Measurements from ENCODE around the gene FAR1.
A peak's percentile ranks its signal among the peaks of the same experiment; 100 is the strongest.
"Not testable (repeated sequence)": the region's sequence is repeated elsewhere in the genome, so short reads cannot be mapped to it uniquely, and the experiment has no call there.

FAR1 gene

DNA sequence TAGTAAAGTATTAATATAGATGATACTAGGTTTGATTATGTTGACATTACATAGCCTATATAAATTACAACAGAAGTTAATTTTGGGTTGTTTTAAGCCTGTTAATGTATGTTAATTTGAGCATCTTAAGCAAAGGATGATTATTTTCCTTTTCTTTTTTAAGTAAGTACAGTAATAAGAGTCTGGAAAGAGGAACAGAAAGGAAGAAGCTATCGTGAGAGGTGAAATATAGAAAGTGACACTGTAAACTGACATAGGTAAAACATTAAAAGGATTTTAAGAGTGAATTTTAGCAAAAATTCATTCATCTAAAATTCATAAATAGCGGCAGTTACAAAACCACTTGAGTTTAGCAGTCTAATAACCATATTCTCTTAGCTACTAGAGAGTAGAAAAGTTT, 45.5 kb downstream of the FAR1 start:
- no peak for DNase-seq

DNA sequence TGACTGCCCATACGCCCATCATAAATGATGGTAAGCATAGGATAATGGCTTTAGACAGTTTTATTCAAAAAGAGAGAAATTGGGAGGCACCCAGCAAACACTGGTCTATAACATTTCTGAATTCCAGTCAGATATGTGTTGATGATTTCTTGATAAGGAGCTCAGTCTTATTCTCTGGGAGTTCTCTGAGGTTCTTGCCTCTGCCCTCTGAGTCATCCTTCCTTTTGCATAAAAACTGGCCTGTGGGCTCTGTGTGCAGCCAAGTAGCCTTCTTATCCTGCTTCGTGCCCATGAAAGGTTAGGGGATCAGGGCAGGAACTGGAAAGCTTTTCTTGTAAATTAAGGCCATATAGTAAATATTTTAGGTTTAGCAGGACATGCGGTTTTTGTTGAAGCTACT, 48.9 kb downstream of the FAR1 start:
- no peak for DNase-seq

DNA sequence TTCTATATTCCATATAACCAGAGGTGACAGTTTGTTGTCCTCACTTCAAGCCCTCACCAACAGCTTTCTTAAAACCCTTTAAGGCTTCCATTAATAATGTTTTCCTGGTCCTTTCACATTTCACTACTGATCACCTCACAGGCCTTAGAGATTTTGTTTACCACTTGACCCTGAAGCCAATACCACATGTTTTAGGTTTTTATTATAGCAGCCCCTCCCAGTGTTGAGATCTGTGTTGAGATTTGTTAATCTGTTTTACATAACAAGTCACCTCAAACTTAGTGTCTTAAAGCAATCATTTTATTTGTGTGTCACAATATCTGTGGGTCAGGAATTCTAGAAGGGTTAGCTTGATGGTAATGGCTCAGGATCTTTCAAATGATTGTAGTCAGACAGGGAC, 49.9 kb downstream of the FAR1 start:
- DNase-seq: no peak

DNA sequence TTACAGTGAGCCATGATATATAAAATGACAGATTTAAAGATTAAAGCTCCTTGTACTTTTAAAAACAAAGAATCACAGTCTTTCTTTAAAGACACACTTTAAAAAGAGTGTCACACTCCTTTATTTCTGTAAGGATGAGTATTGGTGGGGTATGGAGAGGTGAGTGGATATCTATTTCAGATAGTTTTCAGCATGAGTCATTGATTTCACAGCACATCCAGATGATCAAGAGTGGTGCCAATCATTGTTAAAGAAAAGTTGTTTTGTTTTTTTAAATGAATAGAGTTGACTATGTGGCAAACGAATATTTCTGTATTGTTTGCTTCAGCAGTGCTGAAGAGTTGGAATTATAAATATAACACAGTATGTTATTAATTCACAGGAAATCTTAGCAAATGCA, 52.5 kb downstream of the FAR1 start:
- DNase-seq: no peak

DNA sequence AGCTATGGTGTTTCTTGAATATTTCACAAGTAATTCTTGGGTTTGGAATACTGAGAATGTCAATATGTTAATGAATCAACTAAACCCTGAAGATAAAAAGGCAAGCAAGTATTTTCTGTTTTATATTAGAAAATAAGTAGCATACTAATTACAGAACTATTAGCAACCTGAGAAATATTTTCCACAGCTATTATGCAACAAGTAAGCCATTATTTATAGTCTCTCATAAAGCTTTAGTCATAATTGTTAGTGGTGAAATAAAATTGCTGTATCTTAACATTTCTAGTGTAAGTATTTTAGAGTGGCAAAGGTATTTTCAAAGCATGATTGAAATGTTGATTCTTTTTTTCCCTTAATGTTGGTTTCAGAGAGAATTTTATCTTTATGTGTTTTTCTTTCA, 53.3 kb downstream of the FAR1 start:
- no peak for DNase-seq

DNA sequence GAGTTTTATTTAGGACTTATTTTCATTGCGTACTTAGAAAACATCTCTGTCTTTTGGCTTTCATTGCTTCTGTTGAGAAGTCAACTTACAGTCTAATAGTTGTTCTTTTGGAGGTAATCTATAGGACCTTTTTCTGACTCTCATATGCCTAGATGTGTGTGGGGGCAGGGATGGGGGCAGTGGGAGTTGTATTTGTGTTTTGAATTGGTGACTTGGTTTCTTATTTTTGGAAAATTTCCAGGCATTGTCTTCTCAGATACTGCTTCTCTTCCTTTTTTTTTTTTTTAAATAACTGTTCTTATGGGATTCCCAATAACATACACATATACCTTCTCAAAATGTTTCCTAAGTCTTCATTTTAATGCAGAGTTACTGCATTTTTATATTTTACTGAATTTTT, 58.0 kb downstream of the FAR1 start:
- DNase-seq: no peak

DNA sequence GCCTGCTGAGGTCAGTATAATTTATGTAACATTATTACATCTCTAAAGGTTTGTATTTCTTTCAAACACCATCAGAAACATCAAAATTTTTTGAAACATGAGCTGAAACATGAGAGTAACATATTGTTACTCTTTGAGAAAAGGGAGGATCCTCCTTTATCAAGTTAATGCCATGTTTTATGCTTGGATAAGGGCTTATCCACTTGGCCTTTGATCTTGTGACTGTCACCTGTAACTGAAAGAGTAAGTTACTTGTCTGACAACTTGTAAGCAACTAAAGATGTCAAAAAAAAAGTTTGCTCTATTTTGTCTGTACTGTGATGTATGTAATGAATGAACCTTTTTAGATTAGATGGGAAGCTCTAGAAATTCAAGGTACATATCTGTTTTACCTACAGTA, 59.6 kb downstream of the FAR1 start:
- DNase-seq: no peak

DNA sequence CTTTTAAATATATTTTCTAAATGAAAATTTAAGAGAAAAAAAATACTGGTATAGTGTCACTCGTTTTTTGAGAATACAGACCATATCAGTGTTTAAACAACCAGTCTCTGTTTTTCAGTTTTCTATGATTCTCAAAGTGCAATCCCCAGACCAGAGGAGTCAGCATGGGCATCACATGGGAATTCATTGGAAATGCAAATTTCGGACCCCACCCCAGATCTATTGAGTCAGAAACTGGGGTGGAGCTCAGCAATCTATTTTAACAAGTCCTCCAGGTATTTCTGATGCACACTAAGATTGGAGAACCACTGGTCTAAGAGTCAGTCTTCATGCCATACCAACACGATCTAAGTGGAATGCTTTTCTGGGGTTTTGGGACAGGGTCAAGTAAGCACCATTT, 66.1 kb downstream of the FAR1 start:
- DNase-seq: no peak

DNA sequence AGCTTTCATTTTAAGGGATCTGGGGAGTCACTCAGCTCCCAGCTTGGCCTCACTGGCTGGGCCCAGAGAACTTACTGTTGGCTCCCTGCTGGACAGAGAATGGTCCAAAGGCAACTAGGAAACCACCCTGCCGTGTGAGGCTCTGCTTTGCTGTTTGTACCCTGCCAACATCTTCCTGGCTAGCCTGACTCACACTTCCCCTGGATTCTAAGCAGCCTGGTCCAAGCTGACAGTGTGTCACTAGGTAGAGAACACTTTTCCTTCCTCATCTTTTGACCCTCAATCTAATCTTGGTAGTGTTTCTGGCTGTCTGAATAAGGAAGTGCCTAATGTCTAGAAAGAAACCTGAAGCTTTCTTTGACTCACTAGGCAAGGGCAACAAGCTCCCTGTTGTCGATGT, 76.7 kb downstream of the FAR1 start:
- no peak for DNase-seq

DNA sequence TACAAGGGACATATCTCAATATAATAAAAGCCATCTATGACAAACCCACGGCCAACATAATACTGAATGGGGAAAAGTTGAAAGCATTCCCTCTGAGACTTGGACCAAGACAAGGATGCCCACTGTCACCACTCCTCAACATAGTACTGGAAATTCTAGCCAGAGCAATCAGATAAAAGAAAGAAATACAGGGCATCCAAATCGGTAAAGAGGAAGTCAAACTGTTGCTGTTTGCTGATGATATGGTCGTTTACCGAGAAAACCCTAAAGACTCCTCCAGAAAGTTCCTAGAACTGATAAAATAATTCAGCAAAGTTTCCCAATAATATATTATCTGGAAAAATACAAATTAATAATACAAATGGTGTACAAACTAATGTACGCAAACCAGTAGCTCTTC, 84.8 kb downstream of the FAR1 start:
- not testable (repeated sequence) for DNase-seq

DNA sequence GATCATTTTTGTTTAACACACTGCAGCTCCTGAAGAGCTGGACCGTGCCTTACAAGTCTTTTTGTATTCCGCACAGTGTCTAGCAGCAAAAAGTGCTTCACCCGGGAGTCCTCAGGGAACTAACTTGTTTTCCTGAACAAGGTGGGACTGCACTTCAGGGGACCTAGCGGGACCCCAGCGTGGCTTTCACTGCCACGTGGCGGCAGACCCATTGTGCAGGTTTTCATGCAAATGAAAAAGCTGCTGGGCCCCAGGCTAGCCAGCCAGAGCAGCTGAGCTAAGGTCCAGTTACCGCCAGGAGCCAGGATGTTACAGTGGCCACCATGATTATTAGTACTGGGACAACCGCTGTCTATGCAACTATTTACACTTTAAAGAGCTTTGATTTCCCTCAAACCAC, 90.6 kb downstream of the FAR1 start:
- DNase-seq: no peak

DNA sequence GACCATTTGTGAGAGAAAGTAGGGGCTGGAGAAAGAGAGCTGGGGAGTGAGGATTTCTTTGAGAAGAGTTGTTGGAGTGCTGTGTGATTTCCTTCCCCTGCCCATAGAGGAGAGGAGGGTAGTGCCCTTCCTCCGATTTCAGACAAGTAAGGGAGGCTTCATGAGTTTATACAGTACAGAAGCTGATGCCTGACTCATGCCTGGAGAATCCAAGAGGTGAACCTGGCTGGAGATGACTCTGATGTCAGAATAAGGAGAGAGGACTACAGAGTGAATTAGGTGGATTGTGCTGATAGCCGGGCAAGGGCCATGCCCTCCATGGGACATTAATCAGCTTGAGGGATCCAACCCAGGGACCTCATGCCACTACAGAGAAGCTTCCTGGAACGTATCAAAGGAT, 91.6 kb downstream of the FAR1 start:
- DNase-seq: no peak

DNA sequence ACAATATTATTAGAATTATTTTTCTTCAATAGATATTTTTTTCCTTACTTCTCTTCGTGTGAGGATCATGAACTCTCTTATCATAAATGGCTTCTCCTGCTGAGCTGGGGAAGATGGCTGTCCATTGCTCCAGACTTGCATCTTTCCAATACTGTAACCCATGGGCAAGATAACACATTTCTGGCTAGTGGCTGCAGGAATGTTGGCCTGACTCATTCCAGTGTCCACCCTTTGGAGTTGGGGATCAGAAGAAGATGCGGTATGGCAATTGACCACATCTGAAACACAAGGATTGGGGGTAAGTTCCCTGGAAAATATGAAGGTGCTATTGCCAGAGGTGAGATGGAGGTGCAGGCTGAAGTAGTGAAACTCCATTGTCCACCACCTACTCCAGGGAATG, 92.8 kb downstream of the FAR1 start:
- no peak for DNase-seq

DNA sequence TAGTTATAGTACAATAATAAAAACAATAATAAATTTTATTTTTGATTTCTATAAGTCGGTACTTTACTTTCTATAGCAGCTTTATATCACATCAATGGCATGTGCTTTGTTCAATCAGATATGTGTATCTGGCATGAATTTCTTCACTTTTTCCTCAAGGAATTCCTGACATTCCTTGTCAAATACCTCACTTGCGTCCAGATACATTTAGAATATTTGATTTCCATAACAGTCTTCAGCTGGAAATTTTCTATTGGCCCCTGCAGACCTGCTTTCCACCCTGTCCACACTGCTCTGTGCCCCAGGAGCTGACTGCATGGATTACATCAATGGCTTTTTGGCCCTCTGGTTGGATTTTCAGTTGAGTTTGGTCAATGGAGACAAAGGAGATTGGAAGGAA, 93.2 kb downstream of the FAR1 start:
- no peak for DNase-seq

DNA sequence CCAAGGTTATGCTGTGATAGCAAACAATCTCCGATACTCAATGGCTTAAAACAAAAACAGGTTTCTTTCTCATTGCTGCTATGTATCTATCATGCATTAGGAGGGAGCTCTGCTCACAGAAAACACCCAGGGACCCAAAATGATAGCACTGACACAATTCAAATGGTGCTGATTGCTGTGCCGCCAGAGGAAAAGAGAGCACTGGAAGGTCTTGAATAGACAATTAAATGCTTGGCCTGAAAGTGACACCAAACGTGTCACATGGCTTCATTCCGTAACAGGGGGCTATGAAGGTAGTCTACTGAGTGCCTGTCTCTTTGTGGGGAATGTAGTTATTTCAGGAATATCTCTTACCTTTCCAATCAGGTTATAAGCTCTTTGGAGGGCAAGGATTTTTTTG, 94.2 kb downstream of the FAR1 start:
- DNase-seq: no peak

DNA sequence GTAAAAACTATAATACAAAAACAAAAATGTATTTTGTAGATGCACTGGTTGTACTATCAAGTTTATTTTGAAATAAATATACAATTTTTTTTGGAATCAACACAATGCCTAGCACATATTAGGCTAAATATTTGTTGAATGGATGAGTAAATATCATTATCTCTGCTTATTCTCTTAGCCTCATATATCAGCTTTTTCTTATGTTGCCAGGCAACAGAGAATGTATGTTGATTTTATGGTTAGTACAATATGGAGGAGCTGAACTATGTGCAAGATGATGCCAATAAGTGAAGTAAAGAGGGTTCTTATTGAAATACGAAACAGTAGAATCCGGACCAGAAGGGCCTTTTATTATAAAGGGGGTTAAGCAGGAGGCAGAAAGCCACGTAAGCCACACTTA, 94.9 kb downstream of the FAR1 start:
- no peak for DNase-seq

DNA sequence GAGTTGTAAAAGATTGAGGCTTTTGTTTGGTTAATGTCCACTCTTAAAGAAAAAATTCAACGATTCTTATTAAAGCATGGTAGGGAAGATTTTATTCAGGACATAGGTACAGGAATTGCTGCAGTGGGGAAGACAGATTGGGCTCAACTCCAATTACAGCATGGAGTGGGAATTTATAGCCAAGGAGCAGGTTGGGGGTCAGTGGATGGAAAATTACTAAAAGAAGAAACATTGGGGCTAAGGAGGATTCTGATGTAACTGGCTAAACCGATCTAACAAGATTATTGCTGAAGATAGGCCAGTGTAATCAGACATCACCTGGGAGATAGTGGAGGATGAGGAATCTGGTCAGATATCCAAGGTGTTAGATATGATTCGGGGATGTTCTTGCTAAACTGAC, 97.4 kb downstream of the FAR1 start:
- DNase-seq: no peak

DNA sequence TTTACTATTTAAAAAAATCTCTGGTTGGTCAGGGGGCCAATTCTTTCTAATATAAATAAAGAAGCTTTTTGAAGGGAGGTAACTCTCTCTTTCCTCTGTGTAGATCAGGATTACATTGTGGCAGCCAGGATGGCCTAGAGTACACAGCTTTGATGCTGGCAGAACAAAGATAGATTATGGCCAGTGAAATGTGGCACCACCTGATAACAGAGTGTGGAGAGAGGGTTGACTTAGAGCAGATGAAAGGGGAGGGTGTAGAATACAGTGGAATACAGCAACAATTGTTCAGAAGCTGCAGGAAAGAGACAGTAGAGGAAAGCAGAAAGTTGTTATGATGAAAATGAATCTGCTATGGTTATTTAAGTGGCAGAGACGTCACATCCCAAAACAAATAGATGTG, 99.0 kb downstream of the FAR1 start:
- no peak for DNase-seq

DNA sequence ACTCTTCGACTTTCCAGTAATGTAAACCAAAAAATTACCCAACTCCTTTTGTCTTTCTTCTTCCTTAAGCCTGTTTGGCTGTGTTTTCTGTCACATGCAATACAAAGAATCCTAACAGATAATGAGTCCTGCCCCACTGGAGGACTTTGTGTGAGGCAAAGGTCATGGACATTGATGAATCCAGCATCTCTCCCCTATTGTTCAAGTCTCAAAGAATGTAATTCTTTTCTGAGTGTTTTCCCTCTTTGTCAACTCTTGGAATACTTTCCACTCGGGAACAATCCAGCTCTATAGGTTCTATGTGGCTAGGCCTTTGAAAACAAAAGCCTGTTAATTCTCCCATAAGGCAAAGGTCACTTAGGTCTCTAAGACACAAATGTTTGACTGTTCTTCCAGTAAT, 100.7 kb downstream of the FAR1 start:
- DNase-seq: no peak

DNA sequence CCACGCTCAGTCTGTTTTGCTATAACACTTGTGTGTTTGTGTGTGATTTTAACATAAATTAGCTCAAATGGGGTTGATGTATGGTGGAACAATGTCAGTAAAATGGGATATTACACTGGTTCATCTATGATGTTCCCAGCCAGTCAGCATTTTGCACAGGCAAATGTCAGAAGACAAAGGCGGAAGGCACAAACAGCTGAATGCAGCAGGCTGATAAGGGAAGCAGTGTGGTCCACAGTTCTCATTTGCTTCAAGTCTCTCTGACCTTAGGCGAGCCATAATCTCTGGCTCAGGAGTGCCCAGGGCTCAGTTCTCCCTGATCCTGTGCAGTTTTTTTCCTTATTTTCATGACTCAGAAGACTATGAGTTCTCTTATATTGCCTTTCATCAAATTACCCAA, 102.7 kb downstream of the FAR1 start:
- DNase-seq: no peak

DNA sequence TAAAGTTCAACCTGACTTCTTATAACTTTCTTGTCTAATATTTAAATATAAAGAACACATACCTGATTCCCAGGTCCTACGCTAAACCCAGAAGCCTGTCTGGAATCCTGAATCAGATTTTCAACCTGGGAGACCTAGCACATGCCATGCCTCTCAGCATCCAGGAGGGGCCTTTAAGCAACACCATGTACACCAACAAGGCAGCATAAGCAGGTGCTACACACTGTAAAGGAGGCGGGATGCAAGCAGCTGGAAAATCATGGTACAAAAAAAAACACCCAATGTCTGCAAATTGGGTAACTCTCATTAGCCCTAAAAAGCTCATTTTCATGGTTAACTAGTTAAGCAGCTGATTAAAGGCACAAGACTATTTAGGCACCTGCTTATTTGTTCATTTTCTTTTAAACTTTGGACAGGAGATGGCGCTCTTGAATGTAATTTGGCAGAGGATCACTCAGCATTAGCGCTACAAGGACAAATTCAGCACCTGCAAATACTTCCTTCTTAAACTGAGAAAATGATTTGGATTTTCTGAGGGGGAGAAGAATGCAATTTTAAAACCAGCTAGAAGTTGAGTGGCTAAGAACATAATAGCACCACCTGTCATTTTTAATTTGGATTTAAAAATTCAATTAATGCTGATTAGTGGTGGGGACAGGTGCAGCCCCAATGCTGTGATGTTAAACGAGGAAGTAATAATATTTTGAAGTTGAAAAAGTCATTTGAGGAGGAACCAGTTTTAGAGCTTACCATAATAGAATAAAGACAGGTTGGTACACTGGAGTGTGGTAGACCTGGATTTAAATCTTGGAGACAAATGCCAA, 104.0 kb downstream of the FAR1 start:
- peak; percentile 77 for DNase-seq

DNA sequence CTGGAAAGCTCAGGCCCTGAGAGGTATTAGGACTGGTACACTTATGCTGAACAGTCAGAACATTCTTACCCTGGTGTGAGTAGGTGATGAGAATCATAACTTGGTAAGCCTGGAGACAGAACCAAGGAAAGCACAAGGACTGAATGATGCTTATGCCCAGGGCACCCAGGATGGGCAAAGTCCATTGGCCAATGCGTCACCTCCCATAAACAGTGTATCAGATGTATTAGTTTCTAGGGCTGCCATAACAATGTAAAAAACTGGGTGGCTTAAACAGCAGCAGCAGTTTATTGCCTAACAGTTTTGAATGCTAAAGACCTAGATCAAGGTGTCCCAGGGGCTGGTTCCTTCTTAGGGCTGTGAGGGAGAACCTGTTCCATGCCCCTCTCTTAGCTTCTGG, 107.0 kb downstream of the FAR1 start:
- DNase-seq: no peak

DNA sequence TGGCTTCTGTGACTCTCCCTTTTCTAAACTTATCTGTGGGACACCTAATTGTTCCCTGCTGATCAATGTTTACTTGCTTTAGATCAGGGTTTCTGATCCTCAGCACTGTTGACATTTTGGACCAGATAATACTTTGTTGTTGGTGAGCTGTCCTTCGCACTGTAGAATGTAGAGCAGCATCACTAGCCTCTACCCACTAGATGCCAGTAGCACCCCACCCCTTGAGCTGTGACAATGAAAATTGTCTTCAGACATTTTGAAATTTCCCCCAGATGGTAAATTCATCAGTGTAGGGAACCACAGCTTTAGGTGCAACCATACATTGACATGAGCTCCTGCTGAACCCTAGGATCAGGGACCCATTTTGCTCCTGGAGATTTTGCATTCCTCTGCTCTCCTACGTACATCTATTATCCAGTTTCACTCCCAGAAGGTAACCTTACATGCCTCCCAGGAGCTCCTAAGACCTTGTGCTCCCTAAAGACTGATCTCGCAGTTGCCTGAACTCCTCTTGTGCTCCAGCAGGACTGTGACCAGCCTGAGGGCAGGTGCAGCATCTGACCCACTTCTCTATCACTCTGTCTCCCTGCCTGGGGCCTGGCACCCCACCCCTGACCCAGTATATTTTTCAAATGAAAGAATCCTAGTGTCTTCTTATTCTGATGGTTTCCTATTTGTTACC, 107.8 kb downstream of the FAR1 start:
- peak; percentile 50 for DNase-seq

DNA sequence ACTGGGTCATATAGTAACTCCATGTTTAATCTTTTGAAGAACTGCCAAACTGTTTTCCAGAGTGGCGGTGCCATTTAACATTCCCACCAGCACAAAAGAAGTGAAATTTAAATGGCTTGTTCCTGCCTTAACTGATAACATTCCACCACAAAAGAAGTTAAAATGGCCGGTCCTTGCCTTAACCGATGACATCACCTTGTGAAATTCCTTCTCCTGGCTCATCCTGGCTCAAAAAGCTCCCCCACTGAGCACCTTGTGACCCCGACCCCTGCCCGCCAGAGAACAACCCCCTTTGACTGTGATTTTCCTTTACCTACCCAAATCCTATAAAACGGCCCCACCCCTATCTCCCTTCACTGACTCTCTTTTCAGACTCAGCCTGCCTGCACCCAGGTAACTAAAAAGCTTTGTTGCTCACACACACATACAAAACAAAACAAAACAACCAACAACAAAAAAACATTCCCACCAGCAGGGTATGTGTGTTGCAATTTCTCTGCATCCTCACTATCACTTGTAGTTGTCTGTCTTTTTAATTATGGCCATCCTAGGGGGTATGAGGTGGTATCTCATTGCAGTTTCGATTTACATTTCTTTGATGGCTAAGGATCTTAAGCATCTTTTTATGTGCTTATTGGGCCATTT, 109.0 kb downstream of the FAR1 start:
- DNase-seq: no peak

All from CD4-positive, alpha-beta T cell treated with Interleukin-12 subunit alpha and Interleukin-12 subunit beta, for 1 hour (primary cell).